NCI-H2227 (cell line): ENCODE data around the gene RAPGEF6.
A peak's percentile ranks its signal among the peaks of the same experiment; 100 is the strongest.
"Not testable (repeated sequence)": the region's sequence is repeated elsewhere in the genome, so short reads cannot be mapped to it uniquely, and the experiment has no call there.

ENCODE experiments used
- DNase-seq: peaks from one replicate; lab custom pipeline; 2025; ENCODE audit not compliant: unreplicated experiment; lab: John Stamatoyannopoulos, UW

RAPGEF6 gene

GRCh38 chr5:131644822-131645221 is 9.8 kb upstream of the RAPGEF6 start:
- DNase-seq, result no peak

- no peak for DNase-seq
These were observed 9.3 kb upstream of the RAPGEF6 start for GRCh38 chr5:131644370-131644769.

GRCh38 chr5:131641494-131641893 is 6.5 kb upstream of the RAPGEF6 start:
- no peak for DNase-seq

- no peak for DNase-seq
These were observed 5.2 kb upstream of the RAPGEF6 start for GRCh38 chr5:131640043-131640856.

GRCh38 chr5:131639148-131639547 is 4.1 kb upstream of the RAPGEF6 start:
- DNase-seq, result no peak

GRCh38 chr5:131637694-131638093 is 2.7 kb upstream of the RAPGEF6 start:
- DNase-seq, result no peak

- peak; percentile 48 for DNase-seq
These were observed 899 bp upstream of the RAPGEF6 start for GRCh38 chr5:131635684-131636572.

GRCh38 chr5:131634666-131634995 is 398 bp downstream of the RAPGEF6 start:
- peak; percentile 37 for DNase-seq

GRCh38 chr5:131634238-131634637 is 791 bp downstream of the RAPGEF6 start:
- no peak for DNase-seq

GRCh38 chr5:131633830-131634229 is 1.2 kb downstream of the RAPGEF6 start:
- no peak for DNase-seq

GRCh38 chr5:131630963-131631350 is 4.1 kb downstream of the RAPGEF6 start:
- no peak for DNase-seq

GRCh38 chr5:131630208-131630962 is 4.6 kb downstream of the RAPGEF6 start:
- DNase-seq, result no peak

GRCh38 chr5:131628990-131629389 is 6.0 kb downstream of the RAPGEF6 start:
- no peak for DNase-seq

- no peak for DNase-seq
These were observed 7.7 kb downstream of the RAPGEF6 start for GRCh38 chr5:131627207-131627865.

GRCh38 chr5:131622633-131623032 is 12.4 kb downstream of the RAPGEF6 start:
- DNase-seq, result no peak

GRCh38 chr5:131621164-131621563 is 13.9 kb downstream of the RAPGEF6 start:
- DNase-seq, result not testable (repeated sequence)

- no peak for DNase-seq
These were observed 15.9 kb downstream of the RAPGEF6 start for GRCh38 chr5:131619102-131619501.

- DNase-seq, result no peak
These were observed 17.7 kb downstream of the RAPGEF6 start for GRCh38 chr5:131617140-131617822.

- DNase-seq, result no peak
These were observed 19.1 kb downstream of the RAPGEF6 start for GRCh38 chr5:131615957-131616356.

GRCh38 chr5:131613423-131613822 is 21.6 kb downstream of the RAPGEF6 start:
- no peak for DNase-seq

GRCh38 chr5:131611064-131611381 is 24.0 kb downstream of the RAPGEF6 start:
- DNase-seq, result no peak
